ENCODE measurements around the gene TRIM15.
A peak's percentile ranks its signal among the peaks of the same experiment; 100 is the strongest.
"Not testable (repeated sequence)": the region's sequence is repeated elsewhere in the genome, so short reads cannot be mapped to it uniquely, and the experiment has no call there.

Gene TRIM15

DNA sequence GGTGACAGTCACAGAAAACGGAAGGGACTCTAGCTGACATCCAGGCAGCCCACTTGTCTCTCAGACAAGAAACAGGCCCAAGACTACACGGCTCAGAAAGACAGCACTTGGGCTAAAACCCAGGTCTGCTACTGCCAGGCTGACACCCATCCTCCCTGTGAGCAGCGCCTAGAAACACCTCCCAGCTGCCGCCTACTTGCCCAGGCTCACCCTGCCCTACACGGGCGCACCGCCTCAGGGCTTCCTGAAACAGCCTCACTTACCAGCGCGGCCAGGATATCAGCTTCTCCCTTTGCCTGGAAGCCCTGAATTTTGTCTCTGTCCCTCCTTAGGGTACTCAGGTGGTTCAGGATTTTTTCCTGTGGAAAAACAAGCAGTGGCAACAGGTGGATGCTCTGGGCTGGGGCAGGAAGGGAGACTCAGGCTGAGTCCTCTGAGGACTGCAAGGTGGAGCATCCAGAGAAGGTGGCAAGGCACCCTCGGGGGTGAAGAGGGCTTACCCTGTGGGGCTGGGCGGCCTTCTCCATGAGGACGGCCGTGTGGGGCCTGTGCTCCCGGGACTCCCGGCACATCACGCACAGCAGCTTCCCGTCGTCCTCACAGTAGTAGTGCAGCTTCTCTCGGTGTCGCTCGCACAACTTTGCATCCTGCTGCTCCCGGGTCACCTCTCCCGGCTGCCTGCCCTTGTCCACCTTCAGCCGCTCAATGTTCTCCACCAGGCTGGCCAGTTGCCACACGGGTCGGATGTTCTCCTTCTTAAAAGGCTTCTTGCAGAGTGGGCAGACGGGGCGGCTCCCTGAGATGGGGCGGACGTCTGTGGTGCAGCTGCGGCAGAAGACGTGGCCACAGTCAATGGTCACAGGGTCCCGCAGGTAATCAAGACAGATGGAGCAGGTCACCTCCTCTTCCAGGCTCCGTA is 35.1 kb downstream of the TRIM15 start:
- DNase-seq (ENCODE audit: low spot score): no peak

DNA sequence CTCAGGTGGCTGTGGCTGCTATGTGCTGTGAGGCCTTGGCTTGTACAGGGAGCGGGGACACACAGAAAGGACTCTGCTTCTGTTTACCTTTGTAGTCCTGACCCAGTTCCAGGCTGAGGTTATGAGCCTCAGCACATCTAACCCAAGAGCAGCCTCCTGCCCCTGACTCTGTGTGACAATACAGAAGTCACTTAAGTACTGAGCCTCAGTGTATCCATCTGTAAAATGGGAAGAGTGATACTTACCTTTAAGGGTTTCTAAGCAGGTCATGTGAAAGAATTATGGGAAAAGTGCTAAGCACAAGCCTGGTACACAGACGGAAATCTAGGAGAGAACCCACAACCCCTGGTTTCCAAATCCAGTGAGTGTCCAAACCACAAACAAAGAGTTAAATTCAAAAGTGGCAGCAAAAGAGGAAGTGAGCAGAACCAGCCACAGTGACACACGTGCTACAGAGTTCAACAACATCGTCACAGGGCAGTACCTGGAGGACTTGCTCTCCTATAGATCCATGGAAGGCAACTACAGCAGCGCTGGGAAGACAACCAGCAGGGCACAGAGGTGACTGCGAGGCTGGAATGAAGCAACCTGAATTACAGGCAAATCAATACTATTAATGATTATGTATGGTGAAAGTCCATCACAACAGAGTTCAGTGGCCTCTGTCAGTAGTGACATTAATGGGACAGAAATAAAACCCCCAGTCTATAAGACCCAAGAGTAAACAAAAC is 37.4 kb downstream of the TRIM15 start:
- DNase-seq (ENCODE audit: low spot score): no peak

DNA sequence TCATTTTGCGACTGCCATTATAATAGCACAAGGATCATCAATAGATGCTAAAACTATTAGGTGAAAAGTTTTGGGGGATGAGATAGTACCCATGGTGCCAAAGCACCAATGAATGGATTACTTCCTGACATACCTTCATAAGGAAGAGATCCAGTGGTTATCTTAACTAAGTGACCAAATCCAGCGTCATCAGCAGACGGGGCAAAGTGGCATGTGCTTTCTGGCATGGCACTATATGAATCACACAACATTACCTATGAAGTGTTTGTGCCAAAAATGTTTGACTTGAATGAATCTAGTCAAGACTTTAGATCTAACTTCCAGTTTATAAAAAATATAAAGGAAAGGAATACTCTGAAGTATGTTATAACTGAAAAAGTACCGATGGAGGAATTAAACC is 39.0 kb downstream of the TRIM15 start:
- DNase-seq (ENCODE audit: low spot score): no peak

DNA sequence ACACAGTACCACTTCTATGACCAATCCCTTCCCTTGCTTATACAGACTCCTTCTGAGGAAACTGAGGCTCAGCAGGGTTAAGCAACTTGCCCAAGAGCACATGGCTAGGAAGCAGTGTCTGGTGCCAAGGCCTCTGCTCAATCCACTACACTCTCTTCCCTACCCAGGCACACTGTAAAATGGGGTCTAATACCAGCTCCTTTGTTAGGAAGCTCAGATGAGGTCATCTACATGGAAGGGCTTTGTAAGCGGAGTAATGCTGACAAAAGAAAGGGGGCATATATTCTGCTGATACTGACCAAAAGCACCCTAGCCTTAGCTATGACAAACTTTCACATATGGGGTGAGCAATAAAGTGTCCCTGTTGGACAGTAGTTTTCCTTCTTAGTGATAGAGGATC is 40.8 kb downstream of the TRIM15 start:
- no peak for DNase-seq (ENCODE audit: low spot score)

DNA sequence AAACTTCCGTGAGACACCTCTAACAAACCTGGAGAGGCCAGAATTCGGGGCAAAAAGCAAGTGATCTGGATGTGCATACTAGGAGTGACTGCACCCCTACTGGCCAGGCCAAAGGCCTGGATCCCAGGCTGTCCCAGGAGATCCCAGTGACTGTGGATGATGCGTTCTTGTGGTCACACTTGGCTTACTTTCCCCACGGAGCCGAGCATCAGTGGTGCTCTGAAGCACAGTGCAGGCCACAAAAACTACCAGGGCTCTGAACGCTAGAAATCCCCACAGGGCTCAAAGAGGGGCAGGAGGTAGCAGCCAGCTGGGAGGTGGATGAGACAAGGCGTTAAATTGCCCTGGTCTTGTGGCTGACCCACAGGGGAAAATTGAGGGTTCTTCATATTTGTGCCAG is 42.8 kb downstream of the TRIM15 start:
- no peak for DNase-seq (ENCODE audit: low spot score)

DNA sequence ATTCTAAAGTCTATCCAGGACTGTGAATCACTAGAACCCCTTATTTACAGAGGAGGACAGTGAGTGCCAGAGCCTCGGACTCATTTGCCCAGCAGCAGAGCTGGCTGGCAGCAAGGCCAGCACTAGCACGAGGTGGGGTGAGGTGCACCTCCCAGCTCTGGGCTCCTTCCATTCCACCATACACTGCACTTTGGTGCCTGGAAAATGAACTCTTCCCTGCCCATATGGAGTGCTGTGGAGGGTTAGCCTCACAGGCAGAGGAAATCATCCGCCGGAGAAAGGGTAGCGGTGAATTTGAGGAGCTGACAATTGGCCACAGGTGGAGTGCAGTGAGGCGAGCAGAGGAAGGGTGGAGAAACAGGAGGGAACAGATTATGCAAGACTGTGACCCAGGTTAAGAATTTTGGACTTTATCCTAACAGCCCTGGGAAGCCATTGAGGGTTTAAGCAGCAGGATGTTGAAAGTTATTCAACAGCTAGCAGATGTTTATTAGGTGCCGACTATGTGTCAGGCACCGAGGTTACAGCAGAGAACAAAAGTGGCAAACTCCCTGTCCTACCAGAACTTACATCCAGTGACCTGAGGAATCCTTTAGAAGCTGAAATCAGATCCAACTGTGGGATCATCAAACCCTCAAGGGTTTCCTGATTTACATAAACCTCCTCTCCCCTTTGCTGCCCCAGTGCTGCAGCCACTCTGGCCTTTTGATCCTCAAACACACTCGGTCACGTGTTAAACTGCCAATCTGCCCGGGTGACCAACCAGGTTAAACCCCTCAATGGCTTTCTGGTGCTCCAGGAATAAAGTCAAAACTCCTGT is 43.7 kb downstream of the TRIM15 start:
- DNase-seq (ENCODE audit: low spot score): no peak

DNA sequence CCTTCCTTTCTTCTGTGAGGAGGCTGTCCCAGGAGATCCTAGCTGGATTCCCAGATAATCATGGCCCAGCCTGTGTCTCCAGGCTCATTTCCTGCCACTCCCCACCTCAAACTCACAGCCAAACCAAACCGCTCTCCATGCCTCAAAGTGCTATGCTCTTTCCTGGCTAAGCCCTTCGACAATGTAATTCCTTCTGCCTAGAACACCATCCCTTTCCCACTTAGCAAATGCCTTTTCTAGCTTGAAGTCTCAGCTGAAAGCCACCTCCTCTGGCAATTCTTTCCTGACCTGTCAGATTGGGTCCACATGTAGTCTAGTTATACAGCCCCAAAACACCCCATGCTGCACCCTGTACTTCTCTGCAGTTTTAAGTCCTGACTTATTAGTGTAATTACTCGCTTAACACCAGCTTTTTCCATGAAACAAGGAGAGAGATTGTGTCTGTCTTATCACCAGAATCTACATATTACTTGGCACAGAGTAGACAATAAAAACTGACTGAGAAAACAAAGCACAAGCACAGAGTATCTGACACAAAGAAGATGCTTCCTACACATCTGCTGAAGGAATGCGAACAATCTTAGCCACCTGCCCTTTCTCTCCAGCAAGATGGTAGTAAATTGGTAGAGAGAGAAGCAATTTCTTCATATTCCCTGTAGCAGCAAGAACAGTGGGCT is 44.4 kb downstream of the TRIM15 start:
- DNase-seq (ENCODE audit: low spot score): no peak

DNA sequence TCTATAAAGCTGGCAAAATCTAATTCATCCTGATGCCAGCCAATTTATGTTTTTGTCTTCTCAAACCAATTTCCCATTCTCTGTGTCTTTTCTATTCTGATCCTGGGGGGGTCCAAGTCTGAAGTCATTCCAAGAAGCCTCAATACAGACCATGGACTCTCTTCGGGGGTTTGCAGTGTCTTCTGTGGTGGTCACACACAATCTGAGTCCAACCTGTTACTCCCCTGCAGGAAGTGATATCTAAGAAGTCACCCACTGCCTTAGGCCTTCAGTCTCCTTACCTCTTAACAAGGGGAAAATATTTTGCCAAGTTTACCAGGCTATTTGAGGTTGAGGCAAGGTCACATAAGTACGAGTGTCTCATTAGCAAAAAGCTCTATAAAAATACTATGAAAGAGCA is 48.0 kb downstream of the TRIM15 start:
- DNase-seq (ENCODE audit: low spot score): no peak

DNA sequence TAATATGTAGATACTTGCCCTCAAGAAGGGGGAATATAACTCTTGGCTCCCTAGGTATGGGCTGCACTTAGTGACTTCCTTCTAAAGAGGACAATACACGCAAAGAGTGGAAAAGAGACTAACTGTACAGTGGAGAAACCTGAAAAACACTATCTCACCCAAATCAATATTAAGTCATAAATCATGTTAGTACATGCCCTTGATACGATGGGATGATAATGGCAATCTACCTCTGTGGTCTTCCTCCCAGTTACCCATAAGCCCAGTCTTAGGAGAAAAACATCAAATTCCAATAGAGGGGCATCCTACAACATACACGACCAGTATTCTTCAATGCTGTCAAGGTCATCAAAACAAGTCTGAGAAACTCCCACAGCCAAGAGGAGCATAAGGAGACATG is 48.6 kb downstream of the TRIM15 start:
- DNase-seq (ENCODE audit: low spot score): no peak

DNA sequence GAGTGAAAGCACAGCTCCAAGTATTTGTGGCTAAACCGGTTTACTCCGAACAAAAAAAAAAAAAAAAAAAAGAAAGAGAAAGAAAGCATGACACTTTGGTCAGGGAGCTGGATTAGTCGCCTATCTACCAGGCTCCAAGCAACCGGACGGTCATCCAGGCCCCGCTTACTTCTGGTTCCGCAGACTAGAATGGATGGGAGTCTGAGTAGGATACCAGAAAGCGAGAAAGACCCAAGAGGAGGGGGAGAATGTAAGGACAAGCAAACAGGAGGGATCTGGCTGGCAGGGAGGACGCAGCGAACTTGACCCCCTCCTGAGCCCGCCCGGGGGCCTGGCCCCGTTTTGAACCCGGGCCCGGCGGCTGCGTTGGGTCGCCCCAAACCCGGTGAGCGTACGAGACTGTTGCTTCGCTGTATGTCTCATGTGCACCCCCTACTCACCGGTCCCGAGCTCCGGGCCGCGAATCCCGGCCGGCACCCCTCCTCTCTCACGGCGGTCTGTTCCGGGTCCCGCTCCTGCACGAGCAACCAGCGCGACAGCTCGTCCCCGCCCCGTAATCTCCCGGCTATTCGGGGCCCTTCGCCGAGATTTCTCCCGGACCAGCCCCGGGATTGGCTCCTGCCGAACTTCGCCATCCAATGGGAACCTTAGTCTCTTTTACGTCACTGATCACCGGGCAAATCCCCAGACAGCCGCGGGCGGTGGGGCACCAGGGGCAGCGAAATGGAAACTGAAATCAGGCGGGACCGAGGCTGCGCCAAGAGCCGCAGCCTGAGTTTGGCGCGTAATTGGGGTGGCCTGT is 49.7 kb downstream of the TRIM15 start, which contains the start of gene TRIM26:
Gene TRIM26, minus strand, starts transcription at position 542 of the 802 bp plus-strand sequence. CDS start 14,303 bp downstream, outside the sequence.
- DNase-seq (ENCODE audit: low spot score): peak; percentile 96

DNA sequence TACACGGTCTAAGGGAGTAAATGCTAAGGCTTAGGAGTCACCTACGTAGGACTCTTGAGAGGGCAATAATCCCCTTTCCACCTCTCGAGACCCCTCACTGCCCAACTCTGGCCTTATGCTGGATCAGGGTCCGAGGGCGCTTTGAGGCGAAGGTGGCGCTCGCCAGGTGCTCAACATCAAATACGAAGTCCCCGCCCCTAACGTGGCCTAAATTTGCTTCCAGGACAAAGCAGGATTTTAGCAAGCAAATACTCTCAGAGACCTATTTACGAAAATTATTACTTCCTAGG is 50.3 kb downstream of the TRIM15 start:
- no peak for DNase-seq (ENCODE audit: low spot score)

DNA sequence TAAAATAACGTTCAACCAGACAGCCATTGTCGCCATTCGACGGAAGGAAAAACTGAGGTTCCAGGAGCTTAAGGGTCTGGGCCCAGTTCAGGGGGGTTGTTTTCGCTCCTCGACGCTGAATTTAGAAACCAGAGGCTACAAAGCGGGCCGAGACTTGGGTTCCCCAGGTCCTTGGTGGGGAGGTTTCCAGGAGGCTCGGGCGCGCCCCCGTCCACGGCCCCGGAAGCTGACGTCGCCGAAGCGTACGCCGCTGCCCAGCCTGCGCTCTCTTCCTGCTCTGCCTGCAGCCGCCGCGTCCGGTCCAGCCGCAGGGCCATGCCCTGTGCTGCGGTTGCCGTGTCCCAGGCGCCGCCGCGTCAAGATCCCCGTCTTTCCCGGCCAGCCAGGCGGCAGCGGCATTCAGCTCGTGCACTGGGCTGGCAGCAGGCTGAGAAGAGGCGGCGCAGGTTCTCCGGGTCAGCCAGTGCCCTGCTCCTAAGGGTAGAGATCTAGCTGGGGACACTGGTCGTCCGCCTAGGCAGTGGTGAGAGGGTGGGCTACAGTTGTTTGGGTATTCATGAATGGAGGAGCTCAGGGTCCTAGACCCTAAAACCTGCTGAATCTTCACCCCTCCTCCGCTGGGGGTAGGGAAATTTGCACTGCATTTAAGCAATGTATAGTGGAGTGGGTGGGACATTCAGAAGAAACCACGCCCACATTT is 50.8 kb downstream of the TRIM15 start:
- peak; percentile 76 for DNase-seq (ENCODE audit: low spot score)

DNA sequence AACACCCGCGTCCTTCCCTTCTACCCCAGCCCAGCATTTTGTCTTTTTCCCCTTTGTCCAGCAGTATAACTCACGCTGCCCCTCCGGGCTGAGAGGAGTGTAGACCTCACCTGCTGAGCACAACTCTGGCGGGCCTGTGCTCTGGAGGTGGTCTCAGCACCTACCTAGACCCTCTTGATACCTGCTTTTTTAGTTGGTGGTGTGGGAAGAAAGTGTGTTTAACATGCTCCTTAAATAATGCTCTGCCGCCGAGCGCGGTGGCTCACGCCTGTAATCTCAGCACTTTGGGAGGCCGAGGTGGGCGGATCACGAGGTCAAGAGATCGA is 51.3 kb downstream of the TRIM15 start:
- DNase-seq (ENCODE audit: low spot score): no peak

DNA sequence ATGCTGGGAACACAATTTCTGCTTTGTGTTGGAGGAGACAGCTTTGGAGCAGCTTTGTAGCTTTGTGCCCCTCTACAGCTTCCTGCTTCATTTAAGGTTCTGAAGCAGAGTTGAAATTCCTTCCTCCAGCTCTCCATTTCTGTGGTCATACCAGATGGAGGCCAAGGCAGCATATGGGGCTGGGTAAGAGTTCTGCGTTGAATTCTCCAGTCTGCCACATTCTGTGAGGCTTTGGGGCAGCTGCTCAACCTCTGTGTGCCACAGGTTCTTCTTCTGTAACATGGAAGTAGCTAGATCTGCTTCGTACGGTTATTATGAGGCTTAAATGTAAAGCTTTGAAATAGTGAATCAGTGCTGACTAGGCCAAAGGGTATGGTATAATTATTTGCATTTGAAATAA is 52.8 kb downstream of the TRIM15 start:
- no peak for DNase-seq (ENCODE audit: low spot score)

DNA sequence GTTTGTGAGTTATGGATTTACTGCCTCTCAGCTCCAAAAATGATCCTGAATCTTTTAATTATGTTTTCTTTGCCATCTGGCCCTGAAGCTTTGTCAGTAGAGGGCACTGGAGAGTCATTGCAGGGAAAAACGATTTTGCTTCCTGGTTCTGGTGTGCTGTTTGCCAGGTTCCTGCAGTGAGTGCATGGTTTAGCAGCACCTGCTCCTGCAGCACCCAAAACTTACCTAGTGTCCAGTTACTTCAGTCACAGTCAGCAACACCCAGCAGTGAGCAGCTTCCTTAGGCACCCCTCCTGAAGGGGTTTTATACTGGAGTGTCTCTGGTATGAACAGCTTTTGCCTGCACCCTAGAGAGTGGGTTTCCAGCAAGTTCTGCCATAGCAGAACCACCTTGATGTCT is 55.9 kb downstream of the TRIM15 start:
- peak; percentile 59 for DNase-seq (ENCODE audit: low spot score)

DNA sequence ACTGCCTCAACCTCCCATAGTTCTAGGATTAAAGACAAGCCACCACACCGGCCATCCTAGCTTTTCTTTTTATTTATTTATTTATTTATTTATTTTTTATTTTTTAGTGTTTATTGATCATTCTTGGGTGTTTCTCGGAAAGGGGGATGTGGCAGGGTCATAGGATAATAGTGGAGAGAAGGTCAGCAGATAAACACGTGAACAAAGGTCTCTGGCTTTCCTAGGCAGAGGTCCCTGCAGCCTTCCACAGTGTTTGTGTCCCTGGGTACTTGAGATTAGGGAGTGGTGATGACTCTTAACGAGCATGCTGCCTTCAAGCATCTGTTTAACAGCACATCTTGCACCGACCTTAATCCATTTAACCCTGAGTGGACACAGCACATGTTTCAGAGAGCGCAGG is 58.0 kb downstream of the TRIM15 start:
- DNase-seq (ENCODE audit: low spot score): not testable (repeated sequence)

DNA sequence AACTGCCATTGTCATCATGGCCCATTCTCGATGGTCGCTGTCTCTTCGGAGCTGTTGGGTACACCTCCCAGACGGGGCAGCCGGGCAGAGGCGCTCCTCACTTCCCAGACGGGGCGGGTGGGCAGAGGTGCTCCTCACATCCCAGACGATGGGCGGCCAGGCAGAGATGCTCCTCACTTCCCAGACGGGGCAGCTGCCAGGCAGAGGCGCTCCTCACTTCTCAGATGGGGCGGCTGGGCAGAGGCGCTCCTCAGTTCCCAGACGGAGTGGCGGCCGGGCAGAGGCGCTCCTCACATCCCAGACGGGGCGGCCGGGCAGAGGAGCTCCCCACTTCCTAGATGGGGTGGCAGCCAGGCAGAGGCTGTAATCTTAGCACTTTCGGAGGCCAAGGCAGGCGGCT is 58.6 kb downstream of the TRIM15 start:
- not testable (repeated sequence) for DNase-seq (ENCODE audit: low spot score)
